GM19025 (cell line): Measurements from ENCODE around the gene B4GALT6.

Source experiments
- ATAC-seq: cut with Tn5 transposase; IDR thresholded peaks from one replicate; pipeline ENCODE4 v1.9.1; 2021; ENCODE audit warnings: mild to moderate bottlenecking, low read depth, moderate library complexity; ENCODE audit not compliant: unreplicated experiment

Gene B4GALT6

GRCh38 chr18:31637445-31637844, 46.9 kb downstream of the B4GALT6 start:
- ATAC-seq = no peak

- no peak for ATAC-seq
These were observed 48.0 kb downstream of the B4GALT6 start for GRCh38 chr18:31636387-31636786.

- peak; percentile 95 for ATAC-seq
These were observed 50.1 kb downstream of the B4GALT6 start for GRCh38 chr18:31634331-31634713.

GRCh38 chr18:31633392-31634330, 50.7 kb downstream of the B4GALT6 start:
- peak; percentile 10 for ATAC-seq

- no peak for ATAC-seq
These were observed 52.0 kb downstream of the B4GALT6 start for GRCh38 chr18:31632356-31632755.

- no peak for ATAC-seq
These were observed 52.9 kb downstream of the B4GALT6 start for GRCh38 chr18:31631526-31631925.

- no peak for ATAC-seq
These were observed 53.8 kb downstream of the B4GALT6 start for GRCh38 chr18:31630549-31630948.

GRCh38 chr18:31626409-31626808, 58.0 kb downstream of the B4GALT6 start:
- ATAC-seq = no peak

- no peak for ATAC-seq
These were observed 59.3 kb downstream of the B4GALT6 start for GRCh38 chr18:31624892-31625640.

- no peak for ATAC-seq
These were observed 65.1 kb downstream of the B4GALT6 start for GRCh38 chr18:31619291-31619690.

- ATAC-seq = no peak
These were observed 65.6 kb downstream of the B4GALT6 start for GRCh38 chr18:31618801-31619200.

GRCh38 chr18:31617031-31617717, 67.2 kb downstream of the B4GALT6 start:
- peak; percentile 63 for ATAC-seq

- no peak for ATAC-seq
These were observed 67.8 kb downstream of the B4GALT6 start for GRCh38 chr18:31616586-31616985.

- no peak for ATAC-seq
These were observed 70.3 kb downstream of the B4GALT6 start for GRCh38 chr18:31614044-31614443.

- no peak for ATAC-seq
These were observed 72.3 kb downstream of the B4GALT6 start for GRCh38 chr18:31612124-31612523.

- ATAC-seq = no peak
These were observed 72.9 kb downstream of the B4GALT6 start for GRCh38 chr18:31611511-31611910.

GRCh38 chr18:31610286-31611205, 73.8 kb downstream of the B4GALT6 start:
- ATAC-seq = no peak

- no peak for ATAC-seq
These were observed 74.5 kb downstream of the B4GALT6 start for GRCh38 chr18:31609886-31610285.

GRCh38 chr18:31607384-31607783, 77.0 kb downstream of the B4GALT6 start:
- no peak for ATAC-seq

GRCh38 chr18:31606265-31606664, 78.1 kb downstream of the B4GALT6 start:
- ATAC-seq = no peak
